Measurements from ENCODE around the gene SNN.

DNA sequence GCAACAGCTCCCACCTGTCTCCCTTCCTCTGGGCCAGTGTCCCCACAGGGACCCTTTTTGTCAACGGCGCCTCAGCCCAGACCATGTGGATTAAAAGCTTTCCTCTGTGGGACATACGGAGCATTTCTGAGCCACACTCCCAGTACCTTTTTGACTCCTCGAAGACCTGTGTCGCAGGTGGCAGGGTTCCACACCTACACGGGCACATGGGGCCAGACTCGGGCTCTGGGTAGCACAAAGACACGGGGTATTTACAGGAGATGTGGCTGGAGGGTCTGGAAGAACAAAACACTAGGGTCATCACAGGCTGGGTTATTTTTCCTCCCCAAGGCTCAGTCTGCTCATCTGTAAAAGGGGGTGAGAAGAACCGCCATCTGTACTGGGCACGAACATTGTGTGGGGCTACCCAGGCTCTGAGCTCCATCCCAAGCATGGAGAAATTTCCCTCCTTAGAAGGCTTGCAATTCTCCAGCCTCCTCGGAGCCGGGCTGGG is 32.5 kb upstream of the SNN start:
- TF ChIP-seq, protein P1, sequence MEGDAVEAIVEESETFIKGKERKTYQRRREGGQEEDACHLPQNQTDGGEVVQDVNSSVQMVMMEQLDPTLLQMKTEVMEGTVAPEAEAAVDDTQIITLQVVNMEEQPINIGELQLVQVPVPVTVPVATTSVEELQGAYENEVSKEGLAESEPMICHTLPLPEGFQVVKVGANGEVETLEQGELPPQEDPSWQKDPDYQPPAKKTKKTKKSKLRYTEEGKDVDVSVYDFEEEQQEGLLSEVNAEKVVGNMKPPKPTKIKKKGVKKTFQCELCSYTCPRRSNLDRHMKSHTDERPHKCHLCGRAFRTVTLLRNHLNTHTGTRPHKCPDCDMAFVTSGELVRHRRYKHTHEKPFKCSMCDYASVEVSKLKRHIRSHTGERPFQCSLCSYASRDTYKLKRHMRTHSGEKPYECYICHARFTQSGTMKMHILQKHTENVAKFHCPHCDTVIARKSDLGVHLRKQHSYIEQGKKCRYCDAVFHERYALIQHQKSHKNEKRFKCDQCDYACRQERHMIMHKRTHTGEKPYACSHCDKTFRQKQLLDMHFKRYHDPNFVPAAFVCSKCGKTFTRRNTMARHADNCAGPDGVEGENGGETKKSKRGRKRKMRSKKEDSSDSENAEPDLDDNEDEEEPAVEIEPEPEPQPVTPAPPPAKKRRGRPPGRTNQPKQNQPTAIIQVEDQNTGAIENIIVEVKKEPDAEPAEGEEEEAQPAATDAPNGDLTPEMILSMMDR (IDR thresholded peaks at IDR 0.05): no peak
- TF ChIP-seq POLR2AphosphoS5 (IDR thresholded peaks at IDR 0.05) (no peak), POLR2A (IDR thresholded peaks at IDR 0.05) (no peak)

Measured in sigmoid colon (tissue), 4 donors.